Activated B cell treated with CpG ODN at 0.5 μM for 24 hours (primary cell): ENCODE measurements around the gene PRICKLE2. TPM values are rescaled to one million over a fixed set of nuclear protein-coding genes. Genes with fewer than 3 reads are reported as not detected.

Experiments used
- ATAC-seq: fragments of 200-7000 bp; cut with Tn5 transposase; one replicate; pipeline ENCODE4 v1.10.0; 2021; ENCODE audit warnings: low read depth, mild to moderate bottlenecking, moderate library complexity
- CTCF ChIA-PET: fragments of 350-600 bp; sonication (Branson Sonifier 250); formaldehyde crosslinking; loops from one replicate; lab custom pipeline; 2021; ENCODE audit warnings: antibody characterized with exemption; lab: Charles Lee
- POLR2A ChIA-PET: fragments of 350-600 bp; sonication (Branson Sonifier 250); formaldehyde crosslinking; loops from one replicate; lab custom pipeline; 2021; ENCODE audit warnings: antibody characterized with exemption; lab: Charles Lee
- DNase-seq: peaks from one replicate; pipeline ENCODE4 v3.0.0; 2022
- H3K27ac Mint-ChIP-seq: one replicate; pipeline ENCODE4 v1.8.0; 2020; ENCODE audit warnings: mixed read lengths
- H3K27me3 Mint-ChIP-seq: one replicate; pipeline ENCODE4 v1.8.0; 2021; ENCODE audit warnings: mixed read lengths
- H3K36me3 Mint-ChIP-seq: one replicate; pipeline ENCODE4 v1.8.0; 2021; ENCODE audit warnings: low read depth, mixed read lengths
- H3K4me1 Mint-ChIP-seq: one replicate; pipeline ENCODE4 v1.8.0; 2021; ENCODE audit warnings: mixed read lengths
- H3K4me3 Mint-ChIP-seq: one replicate; pipeline ENCODE4 v1.8.0; 2020; ENCODE audit warnings: mild to moderate bottlenecking, mixed read lengths
- H3K9me3 Mint-ChIP-seq: one replicate; pipeline ENCODE4 v1.8.0; 2020; ENCODE audit warnings: mixed read lengths
- CTCF ChIP-seq: fragments of 200-600 bp; IDR thresholded peaks from one replicate; pipeline ENCODE4 v1.8.0; 2022; ENCODE audit warnings: antibody characterized with exemption, mild to moderate bottlenecking
- intact Hi-C: fragments of 100-400 bp; cut with micrococcal nuclease; formaldehyde crosslinking; loops from one replicate; pipeline ENCODE4 v1.15.1; 2024
- total RNA-seq: library from RNA; stranded (reverse); gene quantifications from 2 replicates; pipeline ENCODE4 v1.2.3, GENCODE V29; 2022

Gene PRICKLE2
- total RNA-seq, 1 donor from 2014 or later: 0.33 TPM

GRCh38 chr3:64079369-64080150 is 145.7 kb downstream of the PRICKLE2 start:
- ChIA-PET POLR2A (no interaction called here), CTCF (interaction anchor here (0.6 kb wide), 1 partner anchor 64 kb away, joined by 3 read pairs; no protein-coding TSS in a partner anchor)
- H3K9me3 Mint-ChIP-seq: no peaks in the 10 kb centered on the region
- no peaks in the 10 kb centered on the region for H3K4me1 Mint-ChIP-seq
- H3K27ac Mint-ChIP-seq: no peak overlapping the region
- no peak for TF ChIP-seq CTCF
- no peak for DNase-seq
- H3K27me3 Mint-ChIP-seq: peaks cover 5% of the 10 kb centered on the region
- H3K36me3 Mint-ChIP-seq: no peaks in the 10 kb centered on the region
- H3K4me3 Mint-ChIP-seq: no peak overlapping the region
- intact Hi-C loops: no loop called here
- no peak for ATAC-seq

GRCh38 chr3:64078966-64079365 is 146.3 kb downstream of the PRICKLE2 start:
- Mint-ChIP-seq H3K4me3 (no peak overlapping the region), H3K27me3 (peaks cover 5% of the 10 kb centered on the region), H3K27ac (no peak overlapping the region), H3K9me3 (no peaks in the 10 kb centered on the region), H3K36me3 (no peaks in the 10 kb centered on the region), H3K4me1 (no peaks in the 10 kb centered on the region)
- intact Hi-C loops: no loop called here
- ChIA-PET CTCF (interaction anchor here (0.6 kb wide), 1 partner anchor 65 kb away, joined by 3 read pairs; no protein-coding TSS in a partner anchor), POLR2A (no interaction called here)
- DNase-seq (no peak), ATAC-seq (no peak)
- TF ChIP-seq CTCF: no peak

- Mint-ChIP-seq H3K36me3 (no peaks in the 10 kb centered on the region), H3K27ac (no peak overlapping the region), H3K4me1 (no peaks in the 10 kb centered on the region), H3K4me3 (no peak overlapping the region), H3K9me3 (no peaks in the 10 kb centered on the region), H3K27me3 (peaks cover 13% of the 10 kb centered on the region)
- ATAC-seq (no peak), DNase-seq (no peak)
- CTCF ChIA-PET: no interaction called here
- TF ChIP-seq CTCF: no peak
- POLR2A ChIA-PET: no interaction called here
- intact Hi-C loops: no loop called here
These were observed 150.2 kb downstream of the PRICKLE2 start for GRCh38 chr3:64074895-64075679.

DNA sequence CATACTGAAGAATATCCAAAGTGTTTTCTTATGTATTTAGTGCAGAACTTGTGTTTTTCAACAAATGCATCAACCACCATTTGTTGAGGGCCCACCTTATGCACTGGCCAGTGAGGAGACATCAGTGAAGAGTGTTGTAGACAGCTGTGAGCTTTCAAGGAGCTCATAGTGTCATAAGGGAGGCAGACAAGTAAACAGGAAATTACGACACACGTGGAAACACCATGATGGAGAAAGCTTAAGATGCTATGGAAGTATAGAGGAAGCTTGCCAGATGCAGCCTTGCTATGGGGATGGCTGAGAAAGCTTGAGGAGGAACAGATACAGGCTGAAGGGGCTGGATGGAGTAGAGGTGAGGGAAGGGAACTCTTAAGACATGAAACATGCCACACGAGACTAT is 151.2 kb downstream of the PRICKLE2 start:
- Mint-ChIP-seq H3K36me3 (no peaks in the 10 kb centered on the region), H3K4me3 (no peak overlapping the region), H3K27ac (no peak overlapping the region), H3K27me3 (peaks cover 13% of the 10 kb centered on the region), H3K9me3 (no peaks in the 10 kb centered on the region), H3K4me1 (no peaks in the 10 kb centered on the region)
- intact Hi-C loops: no loop called here
- ChIA-PET POLR2A (no interaction called here), CTCF (no interaction called here)
- no peak for TF ChIP-seq CTCF
- ATAC-seq (no peak), DNase-seq (no peak)

DNA sequence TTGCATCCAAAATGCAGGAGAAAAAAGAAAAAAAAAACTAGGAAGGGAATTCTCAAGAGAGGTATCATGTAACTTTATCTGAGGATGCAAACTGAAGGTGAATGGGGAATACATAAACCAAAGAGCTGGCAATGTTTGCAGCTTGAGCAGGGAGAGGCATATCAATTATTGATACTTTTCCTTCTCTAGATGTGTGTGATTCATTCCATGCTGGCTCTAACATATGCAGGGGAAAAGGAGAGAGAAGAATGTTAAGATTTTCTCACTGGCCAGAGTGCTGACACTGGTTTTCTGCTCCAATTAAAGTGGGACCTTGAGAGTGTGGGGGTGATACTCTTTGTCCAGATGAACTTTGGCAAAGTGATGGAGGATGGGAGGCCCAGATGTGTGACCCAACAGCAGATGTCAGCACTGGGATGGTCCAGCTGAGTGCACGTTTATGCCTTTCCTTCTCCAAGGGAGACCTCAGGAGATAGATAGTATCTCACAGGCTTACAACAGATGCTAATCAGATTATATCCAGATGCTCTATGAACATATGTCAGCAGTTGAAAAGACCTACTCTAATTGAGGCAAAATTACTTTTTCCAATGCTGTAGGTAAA is 152.0 kb downstream of the PRICKLE2 start:
- no peak for ATAC-seq
- Mint-ChIP-seq H3K27me3 (peaks cover 11% of the 10 kb centered on the region), H3K4me1 (no peaks in the 10 kb centered on the region), H3K9me3 (no peaks in the 10 kb centered on the region), H3K4me3 (no peak overlapping the region), H3K27ac (no peak overlapping the region), H3K36me3 (no peaks in the 10 kb centered on the region)
- TF ChIP-seq CTCF: no peak
- DNase-seq: no peak
- ChIA-PET CTCF (no interaction called here), POLR2A (no interaction called here)
- intact Hi-C loops: no loop called here
